Activated naive CD4-positive, alpha-beta T cell (primary cell): ENCODE data around the gene GMDS.
A peak's percentile ranks its signal among the peaks of the same experiment; 100 is the strongest.

Experiments used
- DNase-seq, 4 experiments: peaks; one replicate each; lab custom pipeline; 2025; lab: John Stamatoyannopoulos, UW

Gene GMDS

GRCh38 chr6:1612974-1613306, 632.5 kb downstream of the GMDS start:
- DNase-seq: no peak

- no peak for DNase-seq
Observed at GRCh38 chr6:1612299-1612973, 633.0 kb downstream of the GMDS start.

GRCh38 chr6:1611572-1612298, 633.7 kb downstream of the GMDS start:
- DNase-seq: no peak

- no peak for DNase-seq
Observed at GRCh38 chr6:1611322-1611571, 634.2 kb downstream of the GMDS start.

- DNase-seq: no peak
Observed at GRCh38 chr6:1610497-1611321, 634.7 kb downstream of the GMDS start.

GRCh38 chr6:1609648-1610496, 635.5 kb downstream of the GMDS start, which contains the start of gene FOXC1:
Gene FOXC1 (plus strand): TSS chr6:1609915. CDS start chr6:1610446, 531 bp downstream.
- DNase-seq: no peak

- DNase-seq: no peak
Observed at GRCh38 chr6:1609041-1609647, 636.3 kb downstream of the GMDS start.

- no peak for DNase-seq
Observed at GRCh38 chr6:1608222-1609040, 637.0 kb downstream of the GMDS start.

GRCh38 chr6:1607516-1608221, 637.7 kb downstream of the GMDS start:
- no peak for DNase-seq

- no peak for DNase-seq
Observed at GRCh38 chr6:1606780-1607515, 638.5 kb downstream of the GMDS start.

- no peak for DNase-seq
Observed at GRCh38 chr6:1605893-1606779, 639.3 kb downstream of the GMDS start.

- no peak for DNase-seq
Observed at GRCh38 chr6:1605004-1605892, 640.2 kb downstream of the GMDS start.

- DNase-seq: peak; percentile 48 to 67 (median 58)
Observed at GRCh38 chr6:1604158-1605003, 641.0 kb downstream of the GMDS start.

GRCh38 chr6:1603708-1604107, 641.7 kb downstream of the GMDS start:
- DNase-seq: no peak

GRCh38 chr6:1602049-1602713, 643.2 kb downstream of the GMDS start:
- DNase-seq: no peak
